GM19240 (cell line): Measurements from ENCODE around the gene TMED8.
"Not testable (repeated sequence)": the region's sequence is repeated elsewhere in the genome, so short reads cannot be mapped to it uniquely, and the experiment has no call there.

Experiments used
- DNase-seq: peaks from one replicate; pipeline ENCODE4 v3.0.0; 2011; ENCODE audit warnings: low spot score; ENCODE audit not compliant: insufficient read length

Gene TMED8

GRCh38 chr14:77323571-77323970 is 53.3 kb downstream of the TMED8 start:
- DNase-seq: no peak

- DNase-seq: no peak
These were observed 53.9 kb downstream of the TMED8 start for GRCh38 chr14:77322951-77323350.

- no peak for DNase-seq
These were observed 54.5 kb downstream of the TMED8 start for GRCh38 chr14:77322250-77322902.

- peak; percentile 79 for DNase-seq
These were observed 56.5 kb downstream of the TMED8 start, which contains the start of gene POMT2 for GRCh38 chr14:77320238-77320935. Gene POMT2 (minus strand): TSS chr14:77320883. CDS start chr14:77320681, 202 bp downstream.

- no peak for DNase-seq
These were observed 57.5 kb downstream of the TMED8 start for GRCh38 chr14:77319422-77319821.

GRCh38 chr14:77318756-77319155 is 58.1 kb downstream of the TMED8 start:
- not testable (repeated sequence) for DNase-seq

GRCh38 chr14:77318006-77318553 is 58.8 kb downstream of the TMED8 start:
- DNase-seq: no peak

- DNase-seq: no peak
These were observed 60.0 kb downstream of the TMED8 start for GRCh38 chr14:77316872-77317301.

- no peak for DNase-seq
These were observed 60.7 kb downstream of the TMED8 start for GRCh38 chr14:77316195-77316505.

- no peak for DNase-seq
These were observed 62.1 kb downstream of the TMED8 start for GRCh38 chr14:77314539-77315457.

- no peak for DNase-seq
These were observed 62.9 kb downstream of the TMED8 start for GRCh38 chr14:77314043-77314442.

GRCh38 chr14:77313371-77313770 is 63.5 kb downstream of the TMED8 start:
- no peak for DNase-seq

- DNase-seq: no peak
These were observed 65.7 kb downstream of the TMED8 start for GRCh38 chr14:77311217-77311616.

- DNase-seq: no peak
These were observed 66.9 kb downstream of the TMED8 start for GRCh38 chr14:77310026-77310425.

GRCh38 chr14:77309131-77309530 is 67.8 kb downstream of the TMED8 start:
- no peak for DNase-seq

GRCh38 chr14:77306851-77307496 is 69.9 kb downstream of the TMED8 start:
- DNase-seq: no peak

- DNase-seq: no peak
These were observed 70.5 kb downstream of the TMED8 start for GRCh38 chr14:77306416-77306815.

- DNase-seq: no peak
These were observed 71.2 kb downstream of the TMED8 start for GRCh38 chr14:77305696-77306095.

GRCh38 chr14:77303417-77304156 is 73.3 kb downstream of the TMED8 start:
- DNase-seq: no peak

- no peak for DNase-seq
These were observed 74.0 kb downstream of the TMED8 start for GRCh38 chr14:77302926-77303325.

GRCh38 chr14:77301103-77301502 is 75.8 kb downstream of the TMED8 start:
- DNase-seq: peak; percentile 50
